GM18499 (cell line): ENCODE measurements around the gene DAPK3.

Source experiments
- ATAC-seq: cut with Tn5 transposase; IDR thresholded peaks from one replicate; pipeline ENCODE4 v1.9.1; 2021; ENCODE audit warnings: moderate number of reproducible peaks; ENCODE audit not compliant: insufficient read depth, unreplicated experiment

Gene DAPK3

DNA sequence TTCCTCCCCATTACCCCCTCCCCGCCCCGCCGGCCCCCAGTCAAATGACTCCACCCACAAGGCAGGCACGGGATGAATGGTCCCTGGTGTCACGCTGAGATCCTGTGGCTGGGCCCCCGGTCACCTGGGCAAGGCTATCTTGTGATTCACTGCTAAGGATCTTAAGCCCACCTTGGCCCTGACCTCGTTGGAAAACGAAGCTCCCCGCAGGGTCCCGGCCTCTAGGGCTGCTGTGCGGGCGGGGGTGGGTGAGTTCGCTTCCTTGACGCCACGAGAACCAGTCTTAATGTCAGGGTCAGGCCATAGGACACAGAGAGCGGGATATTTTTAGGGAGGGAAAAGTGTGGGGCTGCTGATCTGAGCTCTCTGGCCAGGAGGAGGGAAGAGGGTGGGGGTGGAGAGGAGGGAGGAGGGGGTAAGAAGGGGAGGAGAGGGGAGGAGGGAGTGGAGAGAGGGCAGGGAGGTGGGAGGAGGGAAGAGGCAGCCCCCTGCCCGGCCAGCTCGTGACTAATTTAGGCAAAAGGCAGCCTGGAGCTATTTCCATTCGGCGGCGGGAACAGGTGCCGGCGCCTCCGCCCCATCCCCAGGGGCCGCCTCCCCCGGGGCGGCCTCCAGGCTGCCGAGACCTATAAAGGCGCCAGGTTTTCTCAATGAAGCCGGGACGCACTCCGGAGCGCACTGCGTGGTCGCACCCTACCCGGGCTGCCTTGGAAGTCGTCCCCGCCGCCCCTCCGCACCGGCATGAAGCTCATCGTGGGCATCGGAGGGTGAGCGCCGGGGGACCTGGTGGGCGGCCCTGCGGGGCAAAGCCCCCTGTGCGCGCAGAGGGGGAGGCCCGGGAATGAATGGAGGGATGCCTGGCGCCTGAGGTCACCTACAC is 37.7 kb downstream of the DAPK3 start, which contains the start of gene NMRK2:
Gene NMRK2, plus strand, starts transcription at position 139 of the 880 bp plus-strand sequence. Its CDS starts 603 bp downstream, at position 742.
- no peak for ATAC-seq

DNA sequence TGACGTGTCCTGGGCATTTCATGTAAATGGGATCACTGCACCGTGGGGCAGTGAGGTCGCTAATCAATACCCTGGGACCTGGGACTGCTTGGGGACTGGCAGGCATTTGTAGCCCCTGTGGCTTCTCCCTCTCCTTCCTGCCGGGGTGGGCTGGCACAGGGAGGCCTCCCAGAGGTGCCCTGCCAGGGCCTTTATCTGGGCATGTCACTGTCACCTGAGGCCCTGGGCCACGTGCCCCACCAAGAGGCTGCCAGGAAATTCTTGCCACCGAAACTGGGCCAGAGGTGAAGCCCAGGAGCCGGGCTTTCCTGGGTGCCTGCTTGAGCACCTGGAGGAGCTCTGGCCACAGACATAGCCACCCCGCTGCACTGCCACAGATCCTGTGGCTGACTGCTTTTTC is 39.9 kb downstream of the DAPK3 start:
- no peak for ATAC-seq

DNA sequence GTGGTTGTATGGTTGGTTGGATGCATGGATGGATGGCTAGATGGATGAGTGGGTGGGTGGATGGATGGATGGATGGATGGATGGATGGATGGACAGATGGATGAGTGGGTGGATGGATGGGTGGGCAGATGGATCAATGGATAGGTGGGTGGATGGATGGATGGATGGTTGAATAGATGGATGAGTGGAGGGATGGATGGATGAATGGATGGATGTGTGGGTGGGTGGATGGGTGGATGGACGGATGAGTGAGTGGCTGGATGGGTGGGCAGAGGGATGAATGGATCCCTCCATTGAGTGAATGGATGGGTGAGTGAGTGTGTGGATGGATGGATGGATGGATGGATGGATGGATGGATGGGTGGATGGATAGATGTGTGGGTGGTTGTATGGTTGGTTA is 47.0 kb downstream of the DAPK3 start:
- ATAC-seq, result no peak

DNA sequence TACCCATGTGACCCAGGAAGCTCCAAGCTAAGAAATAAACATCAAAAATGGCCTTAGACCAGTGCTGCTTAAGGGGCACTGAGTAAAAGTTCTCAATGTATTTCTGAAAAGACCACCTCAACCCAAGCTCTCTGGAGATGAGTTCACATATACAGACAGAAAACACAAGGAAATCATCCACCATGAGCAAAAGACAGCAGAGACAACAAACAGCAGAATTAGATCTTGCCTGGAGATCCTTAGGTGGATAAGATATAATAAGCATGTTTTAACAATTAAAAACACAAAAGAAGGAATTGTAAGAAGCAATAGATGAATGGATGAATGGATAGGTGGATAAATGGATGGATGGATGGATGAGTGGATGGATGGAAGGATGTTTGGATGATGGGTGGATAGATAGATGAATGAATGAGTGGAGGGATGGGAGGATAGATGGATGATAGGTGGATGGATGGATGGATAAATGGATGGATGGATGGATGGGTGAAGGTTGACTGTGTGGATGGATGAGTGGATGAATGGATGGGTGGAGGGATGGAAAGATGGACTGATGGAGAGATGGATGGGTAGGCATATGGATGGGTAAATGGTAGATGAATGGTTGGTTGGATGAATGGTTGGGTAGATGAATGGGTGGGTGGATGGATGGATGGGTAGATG is 47.7 kb downstream of the DAPK3 start:
- ATAC-seq, result no peak

DNA sequence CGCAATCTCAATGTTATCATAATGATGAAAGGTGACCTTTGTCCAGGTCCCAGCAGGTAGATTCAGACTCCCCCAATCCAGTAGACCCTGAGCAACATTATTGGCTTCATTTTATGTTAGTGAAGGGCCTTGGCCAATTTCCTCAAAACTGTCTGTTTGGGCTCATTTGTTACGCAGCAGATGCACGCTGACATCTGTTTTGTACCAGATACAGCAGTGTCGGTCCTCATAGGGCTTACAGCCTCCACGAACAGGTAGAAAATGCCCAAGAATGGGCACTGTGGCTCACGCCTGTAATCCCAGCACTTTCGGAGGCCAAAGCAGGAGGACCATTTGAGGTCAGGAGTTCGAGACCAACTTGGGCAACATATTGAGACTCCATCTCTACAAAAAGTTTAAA is 51.1 kb downstream of the DAPK3 start:
- ATAC-seq, result no peak

DNA sequence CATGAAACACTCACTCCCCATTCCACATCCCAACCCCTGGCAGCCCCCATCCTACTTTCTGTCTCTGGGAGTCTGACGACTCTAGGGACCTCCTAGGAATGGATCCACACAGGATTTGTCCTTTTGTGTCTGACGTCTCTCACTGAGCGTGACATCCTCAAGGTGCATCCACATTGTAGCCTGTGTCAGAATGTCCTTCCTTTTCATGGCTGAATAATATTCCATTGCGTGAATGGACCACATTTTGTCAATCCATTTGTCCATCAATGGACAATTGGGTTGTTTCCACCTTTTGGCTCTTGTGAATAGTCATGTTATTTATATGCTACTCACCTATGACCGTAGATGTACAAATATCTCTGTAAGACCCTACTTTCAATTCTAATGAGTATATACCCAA is 54.9 kb downstream of the DAPK3 start:
- no peak for ATAC-seq

DNA sequence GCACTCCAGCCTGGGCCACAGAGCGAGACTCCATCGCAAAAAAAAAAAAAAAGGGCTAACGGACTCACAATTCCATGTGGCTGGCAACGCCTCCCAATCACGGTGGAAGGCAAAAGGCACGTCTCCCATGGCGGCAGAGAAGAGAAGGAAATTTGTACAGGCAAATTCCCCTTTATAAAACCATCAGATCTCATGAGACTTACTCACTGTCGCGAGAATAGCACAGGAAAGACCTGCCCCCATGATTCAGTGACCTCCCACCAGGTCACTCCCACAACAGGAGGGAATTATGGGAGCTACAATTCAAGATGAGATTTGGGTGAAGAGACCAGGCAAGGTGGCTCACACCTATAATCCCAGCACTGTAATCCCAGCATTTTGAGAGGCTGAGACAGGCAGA is 56.7 kb downstream of the DAPK3 start:
- ATAC-seq, result no peak

DNA sequence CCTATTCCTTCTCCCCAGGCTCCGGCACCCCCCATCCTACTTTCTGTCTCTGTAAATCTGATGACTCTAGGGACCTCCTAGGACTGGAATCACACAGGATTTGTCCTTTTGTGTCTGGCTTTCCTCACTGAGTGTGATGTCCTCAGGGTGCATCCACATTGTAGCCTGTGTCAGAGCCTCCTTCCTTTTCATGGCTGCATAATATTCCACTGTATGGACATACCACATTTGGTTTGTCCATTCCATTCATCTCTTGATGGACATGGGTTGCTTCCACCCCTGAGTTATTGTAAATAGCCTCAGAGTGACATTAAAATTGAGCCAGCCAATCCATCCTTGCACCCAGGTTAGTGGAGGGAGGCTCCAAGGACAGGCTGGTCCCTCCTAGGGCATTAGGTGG is 60.8 kb downstream of the DAPK3 start:
- no peak for ATAC-seq
